ENCODE data around the gene CCDC81. TPM values are rescaled to one million over a fixed set of nuclear protein-coding genes. Genes with fewer than 3 reads are reported as not detected.
"Not testable (repeated sequence)": the region's sequence is repeated elsewhere in the genome, so short reads cannot be mapped to it uniquely, and the experiment has no call there.

Gene CCDC81
- total RNA-seq, 1 experiment from 2014 or later = 0.19 TPM

GRCh38 chr11:86386746-86387145, 12.1 kb downstream of the CCDC81 start:
- DNase-seq (ENCODE audit: low read depth) = no peak

GRCh38 chr11:86388198-86388597, 13.5 kb downstream of the CCDC81 start:
- DNase-seq (ENCODE audit: low read depth) = no peak

GRCh38 chr11:86390487-86390886, 15.8 kb downstream of the CCDC81 start:
- DNase-seq (ENCODE audit: low read depth) = peak; percentile 73

GRCh38 chr11:86395061-86395551, 20.4 kb downstream of the CCDC81 start:
- no peak for DNase-seq (ENCODE audit: low read depth)

GRCh38 chr11:86396396-86396795, 21.7 kb downstream of the CCDC81 start:
- DNase-seq (ENCODE audit: low read depth) = peak; percentile 31

GRCh38 chr11:86397351-86397750, 22.7 kb downstream of the CCDC81 start:
- no peak for DNase-seq (ENCODE audit: low read depth)

- no peak for DNase-seq (ENCODE audit: low read depth)
Observed at GRCh38 chr11:86398106-86398505, 23.4 kb downstream of the CCDC81 start.

GRCh38 chr11:86403458-86403857, 28.8 kb downstream of the CCDC81 start:
- DNase-seq (ENCODE audit: low read depth) = no peak

- DNase-seq (ENCODE audit: low read depth) = no peak
Observed at GRCh38 chr11:86408845-86409244, 34.2 kb downstream of the CCDC81 start.

- DNase-seq (ENCODE audit: low read depth) = no peak
Observed at GRCh38 chr11:86414032-86414431, 39.3 kb downstream of the CCDC81 start.

- DNase-seq (ENCODE audit: low read depth) = no peak
Observed at GRCh38 chr11:86415026-86415425, 40.3 kb downstream of the CCDC81 start.

GRCh38 chr11:86416494-86416893, 41.8 kb downstream of the CCDC81 start:
- DNase-seq (ENCODE audit: low read depth) = no peak

GRCh38 chr11:86416951-86417350, 42.3 kb downstream of the CCDC81 start:
- not testable (repeated sequence) for DNase-seq (ENCODE audit: low read depth)

GRCh38 chr11:86418106-86418505, 43.4 kb downstream of the CCDC81 start:
- no peak for DNase-seq (ENCODE audit: low read depth)

GRCh38 chr11:86418513-86418912, 43.8 kb downstream of the CCDC81 start:
- DNase-seq (ENCODE audit: low read depth) = no peak

GRCh38 chr11:86418917-86419316, 44.2 kb downstream of the CCDC81 start:
- peak; percentile 25 for DNase-seq (ENCODE audit: low read depth)

GRCh38 chr11:86421946-86422345, 47.3 kb downstream of the CCDC81 start:
- no peak for DNase-seq (ENCODE audit: low read depth)

GRCh38 chr11:86422371-86422770, 47.7 kb downstream of the CCDC81 start:
- no peak for DNase-seq (ENCODE audit: low read depth)

GRCh38 chr11:86423488-86423887, 48.8 kb downstream of the CCDC81 start:
- DNase-seq (ENCODE audit: low read depth) = not testable (repeated sequence)

- no peak for DNase-seq (ENCODE audit: low read depth)
Observed at GRCh38 chr11:86427441-86427840, 52.8 kb downstream of the CCDC81 start.

GRCh38 chr11:86431258-86431657, 56.6 kb downstream of the CCDC81 start:
- DNase-seq (ENCODE audit: low read depth) = no peak

- DNase-seq (ENCODE audit: low read depth) = not testable (repeated sequence)
Observed at GRCh38 chr11:86433361-86434095, 58.8 kb downstream of the CCDC81 start.

GRCh38 chr11:86435711-86436110, 61.0 kb downstream of the CCDC81 start:
- DNase-seq (ENCODE audit: low read depth) = no peak

Data from HT1080 (cell line).